ENCODE measurements around the gene TMEM163.
"Not testable (repeated sequence)": the region's sequence is repeated elsewhere in the genome, so short reads cannot be mapped to it uniquely, and the experiment has no call there.

TMEM163 gene

GRCh38 chr2:134663451-134664450, 55.0 kb downstream of the TMEM163 start:
- DNase-seq (ENCODE audit: low spot score) = no peak

DNA sequence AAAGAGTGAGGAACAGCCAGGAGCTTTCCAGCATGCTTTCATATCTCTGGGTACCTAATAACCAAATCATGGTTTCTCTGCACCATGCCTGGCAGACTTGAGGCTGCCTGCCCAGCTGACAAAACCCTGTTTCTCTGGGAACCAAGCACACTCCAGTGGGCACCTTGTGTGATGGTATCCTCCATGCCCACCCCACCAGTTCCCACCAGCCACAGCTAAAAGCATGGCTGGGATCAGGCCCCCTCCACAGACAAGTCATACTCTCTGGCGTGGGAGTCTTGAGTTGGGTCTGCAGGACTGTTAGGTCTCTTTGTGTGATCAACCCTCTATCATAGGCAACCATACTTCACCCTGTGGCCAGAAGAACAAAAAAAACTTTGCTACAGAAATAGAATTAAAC, 56.0 kb downstream of the TMEM163 start:
- DNase-seq (ENCODE audit: low spot score) = no peak

DNA sequence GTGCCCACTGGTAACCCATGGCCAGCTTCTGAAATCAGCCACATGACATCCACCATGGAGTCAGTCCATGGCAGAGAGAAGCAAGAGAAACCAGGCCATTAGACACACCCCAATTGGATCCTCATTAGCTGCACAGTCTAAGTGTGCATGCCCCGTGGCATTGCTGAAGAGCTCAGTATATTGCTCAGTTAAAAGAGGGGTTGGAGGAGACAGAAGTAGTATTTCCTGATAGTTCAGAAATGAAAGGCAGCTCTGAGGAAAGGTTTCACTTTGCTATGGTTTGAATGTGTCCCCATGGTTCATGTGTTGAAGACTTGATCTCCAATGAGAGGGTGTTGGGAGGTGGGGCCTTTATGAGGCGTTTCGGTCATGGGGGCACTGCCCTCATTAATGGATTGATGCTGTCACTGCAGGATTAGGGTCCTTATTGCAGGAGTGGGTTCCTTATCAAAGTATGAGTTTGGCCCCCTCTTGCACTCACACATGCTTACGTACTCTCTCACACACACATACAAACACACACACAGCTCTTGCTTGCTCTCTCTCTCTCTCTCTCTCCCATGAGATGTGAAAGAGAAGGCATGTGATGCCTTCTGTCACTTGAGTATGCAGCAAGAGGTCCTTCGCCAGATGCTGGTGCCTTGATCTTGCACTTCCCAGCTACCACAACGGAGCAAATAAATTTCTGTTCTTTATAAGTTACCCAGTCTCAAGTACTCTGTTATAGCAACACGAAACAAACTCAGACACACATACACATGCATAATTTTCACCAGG, 58.0 kb downstream of the TMEM163 start:
- DNase-seq (ENCODE audit: low spot score) = no peak

GRCh38 chr2:134659724-134660123, 59.1 kb downstream of the TMEM163 start:
- DNase-seq (ENCODE audit: low spot score) = no peak

- DNase-seq (ENCODE audit: low spot score) = no peak
These were observed 61.0 kb downstream of the TMEM163 start for GRCh38 chr2:134657650-134658250.

DNA sequence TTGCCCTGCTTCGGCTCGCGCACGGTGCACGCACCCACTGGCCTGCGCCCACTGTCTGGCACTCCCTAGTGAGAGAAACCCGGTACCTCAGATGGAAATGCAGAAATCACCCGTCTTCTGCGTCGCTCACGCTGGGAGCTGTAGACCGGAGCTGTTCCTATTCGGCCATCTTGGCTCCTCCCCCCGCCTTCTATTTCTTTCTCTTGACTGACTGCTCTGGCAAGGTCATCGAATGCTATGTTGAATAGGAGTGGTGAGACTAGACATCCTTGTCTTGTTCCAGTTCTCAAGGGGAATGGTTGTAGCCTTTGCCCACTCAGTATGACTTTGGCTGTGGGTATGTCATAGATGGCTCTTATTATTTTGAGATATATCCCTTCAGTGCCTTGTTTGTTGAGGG, 62.4 kb downstream of the TMEM163 start:
- DNase-seq (ENCODE audit: low spot score) = not testable (repeated sequence)

- no peak for DNase-seq (ENCODE audit: low spot score)
These were observed 70.2 kb downstream of the TMEM163 start for GRCh38 chr2:134648586-134648985.

DNA sequence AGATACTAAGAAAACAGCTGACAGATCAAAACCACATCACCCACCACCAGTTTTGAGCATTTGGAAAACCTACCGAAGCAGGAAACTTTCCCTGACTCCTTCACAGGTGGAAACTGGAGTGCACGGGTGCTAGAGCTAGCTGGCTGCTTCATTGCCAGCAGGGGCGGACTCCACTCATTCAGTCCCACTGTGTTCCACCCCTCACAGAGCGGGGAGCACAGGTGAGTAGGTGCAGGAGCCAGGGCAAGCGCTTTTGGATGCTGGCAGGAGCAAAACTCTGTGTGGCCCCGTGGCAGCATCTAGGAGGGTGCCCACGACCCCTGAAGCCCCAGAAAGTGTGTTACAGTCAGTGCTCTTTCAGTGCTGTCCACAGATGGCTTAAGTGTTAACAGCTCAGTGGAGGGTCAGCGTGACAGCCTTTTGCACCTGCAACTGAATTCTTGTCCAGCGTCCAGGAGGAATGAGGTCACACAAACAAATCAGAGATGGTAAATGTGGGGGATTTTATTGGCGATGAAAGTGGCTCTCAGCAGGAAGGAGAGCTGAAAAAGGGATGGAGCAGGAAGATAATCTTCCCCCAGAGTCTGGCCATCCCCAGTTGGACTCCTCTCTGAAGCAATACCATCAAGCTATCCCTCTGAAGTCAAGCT, 71.1 kb downstream of the TMEM163 start:
- DNase-seq (ENCODE audit: low spot score) = no peak

DNA sequence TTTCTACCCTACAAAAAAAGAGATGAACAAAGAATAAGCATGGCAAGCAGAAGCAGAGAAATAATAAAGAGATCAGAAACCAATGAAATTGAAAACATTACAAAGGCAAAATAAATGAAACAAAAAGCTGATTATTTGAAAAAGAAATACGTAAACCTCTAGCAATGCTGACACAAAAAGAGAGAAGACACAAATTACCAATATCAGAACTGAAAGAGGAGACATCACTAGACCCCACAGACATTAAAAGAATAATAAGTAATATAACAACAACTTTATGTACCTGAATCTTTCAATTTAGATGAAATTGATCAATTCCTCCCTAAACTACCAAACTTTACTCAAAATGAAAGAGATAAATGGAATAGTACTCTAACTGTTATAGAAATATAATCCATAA, 75.9 kb downstream of the TMEM163 start:
- DNase-seq (ENCODE audit: low spot score) = no peak

DNA sequence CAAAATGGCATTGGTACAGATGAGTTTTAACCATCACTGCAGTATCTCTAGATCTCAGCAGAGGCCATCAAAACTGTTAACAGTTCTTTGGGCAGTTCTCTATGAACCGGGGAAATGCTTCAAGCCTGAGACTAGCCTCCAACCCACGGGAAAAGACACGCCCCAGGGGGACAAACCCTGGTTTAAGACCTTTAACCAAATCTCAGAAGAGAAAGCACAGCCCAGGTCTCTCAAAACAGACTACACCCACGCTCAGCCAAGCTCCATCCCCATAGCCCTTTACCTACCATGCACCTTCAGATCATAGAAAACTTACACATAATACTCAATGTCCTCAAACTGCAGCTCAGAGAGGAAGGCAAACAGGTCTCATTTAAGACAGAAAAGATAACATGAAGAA, 78.3 kb downstream of the TMEM163 start:
- no peak for DNase-seq (ENCODE audit: low spot score)

- no peak for DNase-seq (ENCODE audit: low spot score)
These were observed 79.5 kb downstream of the TMEM163 start for GRCh38 chr2:134639265-134639664.

GRCh38 chr2:134636714-134637113, 82.1 kb downstream of the TMEM163 start:
- DNase-seq (ENCODE audit: low spot score) = no peak

- DNase-seq (ENCODE audit: low spot score) = no peak
These were observed 84.6 kb downstream of the TMEM163 start for GRCh38 chr2:134634054-134634753.

GRCh38 chr2:134630504-134631159, 88.2 kb downstream of the TMEM163 start:
- no peak for DNase-seq (ENCODE audit: low spot score)

GRCh38 chr2:134628453-134628852, 90.3 kb downstream of the TMEM163 start:
- no peak for DNase-seq (ENCODE audit: low spot score)

DNA sequence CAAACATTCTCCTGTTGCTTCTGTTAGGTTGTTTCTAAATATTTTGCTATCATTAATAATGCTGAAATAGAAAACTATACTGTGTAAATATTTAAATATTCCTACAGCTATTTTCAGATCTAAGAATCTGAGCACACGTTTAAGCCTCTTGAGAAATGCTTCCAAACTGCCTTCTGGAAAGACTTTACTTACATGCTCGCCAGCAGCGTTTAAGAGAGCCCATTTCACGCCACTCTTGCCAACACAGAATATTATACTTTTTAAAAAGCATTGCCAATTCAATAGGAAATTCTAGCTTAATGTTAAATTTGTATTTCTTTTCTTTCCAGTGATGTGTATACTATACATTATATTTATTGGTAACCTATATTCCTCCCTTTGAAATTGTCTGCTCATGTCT, 92.0 kb downstream of the TMEM163 start:
- no peak for DNase-seq (ENCODE audit: low spot score)

DNA sequence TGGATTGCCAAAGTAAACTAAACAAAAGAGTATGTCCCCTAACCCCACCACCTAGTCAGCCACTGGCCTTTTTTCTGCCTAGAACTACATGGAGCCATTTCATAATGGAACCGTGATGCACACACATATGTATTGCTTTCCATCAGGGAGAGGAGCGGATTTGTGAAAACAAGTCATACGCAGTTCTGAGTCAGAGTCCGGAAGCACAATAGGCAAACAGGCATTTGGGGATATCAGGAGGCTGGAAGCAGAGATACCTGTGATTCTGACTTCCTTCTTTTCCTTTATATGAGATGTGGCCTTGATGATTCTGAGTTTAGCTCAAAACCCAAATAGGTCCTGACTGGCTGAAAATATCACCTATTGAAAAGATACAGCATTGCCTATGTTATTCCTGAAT, 93.5 kb downstream of the TMEM163 start:
- DNase-seq (ENCODE audit: low spot score) = no peak

DNA sequence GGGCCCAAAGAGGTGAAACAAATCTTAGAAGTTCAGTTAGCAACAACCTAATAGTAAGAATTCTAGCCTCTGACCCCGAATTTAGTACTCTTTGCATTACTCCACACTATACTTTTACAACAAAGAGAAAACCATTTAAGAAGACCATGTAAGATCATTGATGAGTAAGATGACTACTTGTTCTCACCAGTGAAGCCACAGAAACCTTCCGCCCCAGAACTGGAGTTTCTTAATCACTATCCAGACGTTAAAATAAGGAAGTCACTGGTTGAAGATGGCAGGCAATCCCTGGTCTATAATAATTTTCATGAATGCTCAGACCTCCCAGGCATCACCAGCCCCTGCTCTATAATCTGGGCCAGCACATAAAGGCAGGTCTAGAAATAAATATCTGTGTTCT, 95.0 kb downstream of the TMEM163 start:
- no peak for DNase-seq (ENCODE audit: low spot score)

DNA sequence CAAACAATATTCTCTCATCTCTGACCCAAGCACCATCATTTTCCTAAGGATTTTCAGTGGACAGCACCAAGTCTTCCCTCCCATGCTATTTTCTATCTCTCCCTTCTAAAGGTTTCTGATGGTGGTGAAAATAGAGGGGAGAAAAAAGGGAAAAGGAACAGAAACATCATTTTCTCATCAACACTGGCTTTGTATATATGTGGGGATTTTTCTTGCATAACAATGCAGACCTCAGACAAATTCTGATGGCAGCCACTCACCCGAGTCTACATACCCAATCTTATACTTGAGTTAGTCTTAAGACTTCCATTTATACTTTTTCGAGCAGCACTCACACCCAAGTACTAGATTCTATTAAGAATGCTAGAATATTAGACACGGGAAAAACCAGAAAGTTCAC, 95.8 kb downstream of the TMEM163 start:
- no peak for DNase-seq (ENCODE audit: low spot score)

DNA sequence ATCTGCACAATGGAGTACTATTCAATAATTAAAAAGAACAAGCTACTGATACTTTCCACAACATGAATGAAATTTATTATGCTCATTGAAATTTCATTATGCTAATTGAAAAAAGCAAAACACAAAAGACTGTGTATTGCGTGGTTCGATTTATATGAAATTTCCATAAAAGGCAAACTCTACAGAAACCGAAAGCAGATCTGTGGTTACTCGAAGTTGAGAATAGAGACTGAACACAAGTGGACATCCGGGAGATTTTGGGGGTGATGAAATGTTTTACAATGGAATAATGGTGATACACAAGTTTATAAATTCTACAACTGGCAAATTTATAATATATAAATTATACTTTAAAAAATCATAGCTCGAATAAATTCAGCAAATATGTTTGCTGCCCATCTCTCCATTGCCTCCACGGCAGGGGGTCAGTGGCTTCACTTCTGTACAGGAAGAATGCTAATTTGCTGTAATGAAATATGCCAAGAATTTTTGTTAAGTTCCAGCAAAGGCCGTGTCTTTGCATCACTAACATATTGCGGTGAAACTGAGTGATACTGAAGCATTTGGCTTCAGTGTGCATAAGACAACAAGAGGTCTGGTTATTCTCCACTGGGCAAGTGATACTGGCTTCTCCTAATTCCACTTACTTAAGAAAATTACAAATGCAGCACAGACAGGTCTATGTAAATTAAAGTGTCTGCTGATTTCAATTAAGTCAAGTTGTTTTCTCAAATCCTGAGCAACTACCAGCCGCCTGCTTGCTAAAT, 96.7 kb downstream of the TMEM163 start:
- no peak for DNase-seq (ENCODE audit: low spot score)
